WTC11 (cell line): ENCODE data around the gene ADGRE1. TPM values are rescaled to one million over a fixed set of nuclear protein-coding genes. Genes with fewer than 3 reads are reported as not detected.

ENCODE experiments used
- ATAC-seq: fragments of 200-7000 bp; cut with Tn5 transposase; 2 replicates; pipeline ENCODE4 v1.10.0; 2021; ENCODE audit warnings: mild to moderate bottlenecking, moderate library complexity
- CTCF ChIA-PET: fragments of 300-600 bp; sonication (Branson Sonifier 250); formaldehyde crosslinking; loops from one replicate; lab custom pipeline; 2021; ENCODE audit warnings: antibody characterized with exemption; lab: Charles Lee
- POLR2A ChIA-PET: fragments of 350-600 bp; sonication (Branson Sonifier 250); formaldehyde crosslinking; loops from one replicate; lab custom pipeline; 2021; ENCODE audit warnings: antibody characterized with exemption; lab: Charles Lee
- DNase-seq: peaks from one replicate; pipeline ENCODE4 v3.0.0; 2021; ENCODE audit warnings: low spot score
- H3K27ac Mint-ChIP-seq: 2 replicates; pipeline ENCODE4 v1.8.0; 2021; ENCODE audit warnings: mixed read lengths
- H3K27me3 Mint-ChIP-seq: 2 replicates; pipeline ENCODE4 v1.8.0; 2021; ENCODE audit warnings: low read depth, mild to moderate bottlenecking, moderate library complexity, mixed read lengths
- H3K36me3 Mint-ChIP-seq: 2 replicates; pipeline ENCODE4 v1.8.0; 2021; ENCODE audit warnings: mixed read lengths
- H3K4me1 Mint-ChIP-seq: 2 replicates; pipeline ENCODE4 v1.8.0; 2022; ENCODE audit warnings: mixed read lengths
- H3K4me3 Mint-ChIP-seq: 2 replicates; pipeline ENCODE4 v1.8.0; 2021; ENCODE audit warnings: mild to moderate bottlenecking, moderate library complexity, mixed read lengths
- H3K9me3 Mint-ChIP-seq: 2 replicates; pipeline ENCODE4 v1.8.0; 2021; ENCODE audit warnings: mixed read lengths
- ATF6 ChIP-seq: sonication (generic); formaldehyde crosslinking; IDR thresholded peaks from 2 replicates; pipeline ENCODE4 v1.8.1; 2023; ENCODE audit warnings: mild to moderate bottlenecking, missing genetic modification reagents
- EMX1 ChIP-seq: fragments of 250-450 bp; sonication (Bioruptor Pico); IDR thresholded peaks from 2 replicates; pipeline ENCODE4 v1.8.0; 2021; ENCODE audit warnings: mild to moderate bottlenecking
- IRF2 ChIP-seq: sonication (generic); formaldehyde crosslinking; IDR thresholded peaks from 2 replicates; pipeline ENCODE4 v1.8.0; 2022; ENCODE audit warnings: low read depth, missing genetic modification reagents, borderline replicate concordance
- MAX ChIP-seq: sonication (generic); formaldehyde crosslinking; IDR thresholded peaks from 2 replicates; pipeline ENCODE4 v1.8.0; 2022; ENCODE audit warnings: mild to moderate bottlenecking, missing genetic modification reagents
- MXD4 ChIP-seq: fragments of 250-450 bp; sonication (Bioruptor Pico); IDR thresholded peaks from 2 replicates; pipeline ENCODE4 v1.8.0; 2021; ENCODE audit warnings: mild to moderate bottlenecking, moderate library complexity, borderline replicate concordance
- MYBL2 ChIP-seq: sonication (generic); formaldehyde crosslinking; IDR thresholded peaks from 2 replicates; pipeline ENCODE4 v1.8.1; 2023; ENCODE audit warnings: mild to moderate bottlenecking, moderate library complexity, missing genetic modification reagents
- OVOL2 ChIP-seq: fragments of 250-450 bp; sonication (Bioruptor Pico); IDR thresholded peaks from 2 replicates; pipeline ENCODE4 v1.9.0; 2021; ENCODE audit warnings: mild to moderate bottlenecking, borderline replicate concordance
- PRRX2 ChIP-seq: fragments of 250-450 bp; sonication (Bioruptor Pico); IDR thresholded peaks from 2 replicates; pipeline ENCODE4 v1.8.0; 2021; ENCODE audit warnings: mild to moderate bottlenecking
- RELA ChIP-seq: sonication (generic); formaldehyde crosslinking; IDR thresholded peaks from 2 replicates; pipeline ENCODE4 v1.8.1; 2022; ENCODE audit warnings: missing genetic modification reagents, mild to moderate bottlenecking, borderline replicate concordance
- SP1 ChIP-seq: sonication (generic); formaldehyde crosslinking; conservative IDR thresholded peaks from 2 replicates; pipeline ENCODE4 v1.8.1; 2022; ENCODE audit warnings: missing genetic modification reagents
- TP53 ChIP-seq: sonication (generic); formaldehyde crosslinking; IDR thresholded peaks from 2 replicates; pipeline ENCODE4 v1.8.1; 2023; ENCODE audit warnings: mild to moderate bottlenecking, missing genetic modification reagents
- ZBTB21 ChIP-seq: sonication (generic); formaldehyde crosslinking; IDR thresholded peaks from 2 replicates; pipeline ENCODE4 v1.8.1; 2023; ENCODE audit warnings: mild to moderate bottlenecking, missing genetic modification reagents, borderline replicate concordance
- ZBTB43 ChIP-seq: sonication (generic); formaldehyde crosslinking; IDR thresholded peaks from 2 replicates; pipeline ENCODE4 v1.8.1; 2023; ENCODE audit warnings: mild to moderate bottlenecking, missing genetic modification reagents
- ZNF121 ChIP-seq: sonication (generic); formaldehyde crosslinking; IDR thresholded peaks from 2 replicates; pipeline ENCODE4 v1.8.0; 2023; ENCODE audit warnings: missing genetic modification reagents
- ZNF232 ChIP-seq: sonication (generic); formaldehyde crosslinking; IDR thresholded peaks from 2 replicates; pipeline ENCODE4 v1.8.0; 2022; ENCODE audit warnings: mild to moderate bottlenecking, missing genetic modification reagents
- ZNF317 ChIP-seq: sonication (generic); formaldehyde crosslinking; IDR thresholded peaks from 2 replicates; pipeline ENCODE4 v1.8.1; 2023; ENCODE audit warnings: low read depth, mild to moderate bottlenecking, moderate library complexity, missing genetic modification reagents, borderline replicate concordance
- total RNA-seq: library from RNA; stranded (reverse); gene quantifications from 3 replicates; pipeline ENCODE4 v1.2.3, GENCODE V29; 2021
- TF ChIP-seq, protein P1 (sequence below): sonication (generic); formaldehyde crosslinking; IDR thresholded peaks from 2 replicates; pipeline ENCODE4 v1.8.1; 2022; ENCODE audit warnings: missing genetic modification reagents, borderline replicate concordance
- TF ChIP-seq, protein P2 (sequence below): sonication (generic); formaldehyde crosslinking; conservative IDR thresholded peaks from 2 replicates; pipeline ENCODE4 v1.8.1; 2023; ENCODE audit warnings: mild to moderate bottlenecking, low read depth, missing genetic modification reagents, moderate library complexity

Gene ADGRE1
- total RNA-seq, 1 experiment from 2014 or later: not detected

DNA sequence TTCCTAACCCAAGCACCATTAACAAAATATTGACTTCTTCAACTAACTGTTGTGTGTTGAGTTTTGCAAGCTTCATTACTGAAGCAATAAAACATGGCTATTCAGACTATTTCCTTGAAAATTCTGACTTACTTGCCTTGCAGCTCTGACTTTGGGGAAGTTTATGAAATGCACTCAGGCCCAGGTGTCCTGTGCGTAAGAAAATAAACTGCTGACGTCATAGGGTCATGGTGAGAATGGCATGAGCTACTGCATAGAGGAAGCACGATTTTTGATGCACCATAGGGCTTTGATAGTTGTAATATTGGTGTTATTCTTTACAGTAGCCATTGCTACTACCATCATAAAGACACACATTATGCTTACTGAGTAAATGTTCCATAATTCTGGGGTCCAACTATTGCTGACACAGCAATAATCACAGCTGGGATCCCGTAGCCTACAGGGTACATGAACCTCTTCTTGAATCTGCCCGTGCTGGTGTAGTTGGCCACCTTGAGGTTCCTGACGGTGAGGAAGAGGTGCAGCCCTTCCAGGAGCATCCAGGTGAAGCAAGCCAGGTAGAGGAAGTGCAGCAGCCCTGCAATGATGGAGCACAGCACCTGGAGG, 76.0 kb downstream of the ADGRE1 start (continued):
- TF ChIP-seq, protein P1, sequence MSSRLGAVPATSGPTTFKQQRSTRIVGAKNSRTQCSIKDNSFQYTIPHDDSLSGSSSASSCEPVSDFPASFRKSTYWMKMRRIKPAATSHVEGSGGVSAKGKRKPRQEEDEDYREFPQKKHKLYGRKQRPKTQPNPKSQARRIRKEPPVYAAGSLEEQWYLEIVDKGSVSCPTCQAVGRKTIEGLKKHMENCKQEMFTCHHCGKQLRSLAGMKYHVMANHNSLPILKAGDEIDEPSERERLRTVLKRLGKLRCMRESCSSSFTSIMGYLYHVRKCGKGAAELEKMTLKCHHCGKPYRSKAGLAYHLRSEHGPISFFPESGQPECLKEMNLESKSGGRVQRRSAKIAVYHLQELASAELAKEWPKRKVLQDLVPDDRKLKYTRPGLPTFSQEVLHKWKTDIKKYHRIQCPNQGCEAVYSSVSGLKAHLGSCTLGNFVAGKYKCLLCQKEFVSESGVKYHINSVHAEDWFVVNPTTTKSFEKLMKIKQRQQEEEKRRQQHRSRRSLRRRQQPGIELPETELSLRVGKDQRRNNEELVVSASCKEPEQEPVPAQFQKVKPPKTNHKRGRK (CRISPR knock-in tag): no peak
- TF ChIP-seq RELA (no peak), SP1 (CRISPR knock-in tag) (no peak), ZNF232 (CRISPR knock-in tag) (no peak), ZBTB21 (CRISPR knock-in tag) (no peak), MAX (CRISPR knock-in tag) (no peak), IRF2 (no peak), PRRX2 (CRISPR knock-in tag) (no peak), TP53 (CRISPR knock-in tag) (no peak), ZBTB43 (CRISPR knock-in tag) (no peak), OVOL2 (CRISPR knock-in tag) (no peak), ZNF121 (CRISPR knock-in tag) (no peak), MYBL2 (CRISPR knock-in tag) (no peak), ATF6 (CRISPR knock-in tag) (no peak)

DNA sequence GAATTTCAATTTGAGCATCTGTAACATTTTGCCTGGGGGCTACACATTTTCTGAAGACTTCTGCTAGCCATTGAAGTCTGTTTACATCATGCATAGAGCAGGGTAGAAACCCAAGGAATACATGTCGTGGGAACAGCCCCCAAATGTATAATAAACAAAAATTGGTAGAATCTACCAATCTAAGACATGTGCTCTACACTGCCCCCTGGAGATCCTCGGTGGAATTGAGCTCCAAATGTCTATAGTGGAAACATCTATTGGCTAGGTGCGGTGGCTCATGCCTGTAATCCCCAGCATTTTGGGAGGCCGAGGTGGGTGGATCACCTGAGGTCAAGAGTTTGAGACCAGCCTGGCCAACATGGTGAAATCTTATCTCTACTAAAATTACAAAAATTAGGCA, 76.6 kb downstream of the ADGRE1 start:
- Mint-ChIP-seq H3K36me3 (peaks cover 43% of the 10 kb centered on the region), H3K4me3 (no peak overlapping the region), H3K27me3 (peaks cover 12% of the 10 kb centered on the region), H3K9me3 (peaks cover 71% of the 10 kb centered on the region), H3K27ac (no peak overlapping the region), H3K4me1 (no peaks in the 10 kb centered on the region)
- ATAC-seq (no peak), DNase-seq (peak; percentile 11)
- POLR2A ChIA-PET: interaction anchor here (0.7 kb wide), 1 partner anchor 105 kb away, joined by 3 read pairs; no protein-coding TSS in a partner anchor
- CTCF ChIA-PET: interaction anchor here (0.5 to 1.0 kb wide), 8 partner anchors 9 to 638 kb away, joined by 3 to 6 read pairs (median 3); no protein-coding TSS in a partner anchor
- no peak for TF ChIP-seq ZNF317 (CRISPR knock-in tag)
- TF ChIP-seq MXD4: no peak
- TF ChIP-seq, protein P2, sequence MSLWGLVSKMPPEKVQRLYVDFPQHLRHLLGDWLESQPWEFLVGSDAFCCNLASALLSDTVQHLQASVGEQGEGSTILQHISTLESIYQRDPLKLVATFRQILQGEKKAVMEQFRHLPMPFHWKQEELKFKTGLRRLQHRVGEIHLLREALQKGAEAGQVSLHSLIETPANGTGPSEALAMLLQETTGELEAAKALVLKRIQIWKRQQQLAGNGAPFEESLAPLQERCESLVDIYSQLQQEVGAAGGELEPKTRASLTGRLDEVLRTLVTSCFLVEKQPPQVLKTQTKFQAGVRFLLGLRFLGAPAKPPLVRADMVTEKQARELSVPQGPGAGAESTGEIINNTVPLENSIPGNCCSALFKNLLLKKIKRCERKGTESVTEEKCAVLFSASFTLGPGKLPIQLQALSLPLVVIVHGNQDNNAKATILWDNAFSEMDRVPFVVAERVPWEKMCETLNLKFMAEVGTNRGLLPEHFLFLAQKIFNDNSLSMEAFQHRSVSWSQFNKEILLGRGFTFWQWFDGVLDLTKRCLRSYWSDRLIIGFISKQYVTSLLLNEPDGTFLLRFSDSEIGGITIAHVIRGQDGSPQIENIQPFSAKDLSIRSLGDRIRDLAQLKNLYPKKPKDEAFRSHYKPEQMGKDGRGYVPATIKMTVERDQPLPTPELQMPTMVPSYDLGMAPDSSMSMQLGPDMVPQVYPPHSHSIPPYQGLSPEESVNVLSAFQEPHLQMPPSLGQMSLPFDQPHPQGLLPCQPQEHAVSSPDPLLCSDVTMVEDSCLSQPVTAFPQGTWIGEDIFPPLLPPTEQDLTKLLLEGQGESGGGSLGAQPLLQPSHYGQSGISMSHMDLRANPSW (CRISPR knock-in tag): no peak
- TF ChIP-seq, protein P1 (CRISPR knock-in tag): no peak
- TF ChIP-seq EMX1 (CRISPR knock-in tag): no peak
- TF ChIP-seq MYBL2 (CRISPR knock-in tag): no peak
